Stimulated activated CD8-positive, alpha-beta memory T cell treated with anti-CD3 and anti-CD28 coated beads, Interleukin-7, amount 100 ng/mL, for 48 hours (primary cell): ENCODE data around the gene TOM1L2.

Experiments
- DNase-seq, 2 donors: peaks; one replicate each; pipeline ENCODE4 v3.0.0-alpha.2; 2020; ENCODE audit warnings: low read depth in 1 of 2; ENCODE audit errors: extremely low read depth in 1 of 2

TOM1L2 gene

DNA sequence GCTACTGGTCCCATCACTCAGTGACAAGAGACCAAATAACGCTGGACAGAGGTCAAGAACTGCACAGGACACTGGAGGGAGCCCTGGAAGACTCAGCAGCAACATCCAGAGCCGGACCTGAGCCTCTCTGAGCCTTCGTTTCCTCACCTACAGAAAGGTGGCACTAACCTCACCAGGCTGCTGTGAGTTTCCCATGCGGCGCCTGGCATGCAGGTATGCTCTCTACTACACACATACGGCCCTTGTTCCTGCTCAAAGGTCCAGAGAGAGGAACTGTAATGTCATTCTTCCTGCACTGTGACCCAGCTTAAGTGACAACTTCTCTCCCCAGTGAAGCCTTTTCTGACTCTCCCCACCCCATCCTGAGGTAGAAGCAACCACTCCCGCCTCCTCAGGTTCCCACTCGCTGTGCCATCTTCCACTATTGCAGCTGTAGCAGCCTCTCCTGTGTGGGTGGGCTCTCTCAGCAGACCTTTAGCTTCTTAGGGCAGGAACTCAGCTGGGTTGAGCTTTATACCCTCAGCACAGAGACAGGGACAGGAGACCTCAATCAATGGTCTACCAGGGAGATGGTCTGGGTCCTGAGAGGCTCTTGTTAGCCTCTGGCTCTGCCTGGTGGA is 91.5 kb downstream of the TOM1L2 start:
- DNase-seq = no peak

DNA sequence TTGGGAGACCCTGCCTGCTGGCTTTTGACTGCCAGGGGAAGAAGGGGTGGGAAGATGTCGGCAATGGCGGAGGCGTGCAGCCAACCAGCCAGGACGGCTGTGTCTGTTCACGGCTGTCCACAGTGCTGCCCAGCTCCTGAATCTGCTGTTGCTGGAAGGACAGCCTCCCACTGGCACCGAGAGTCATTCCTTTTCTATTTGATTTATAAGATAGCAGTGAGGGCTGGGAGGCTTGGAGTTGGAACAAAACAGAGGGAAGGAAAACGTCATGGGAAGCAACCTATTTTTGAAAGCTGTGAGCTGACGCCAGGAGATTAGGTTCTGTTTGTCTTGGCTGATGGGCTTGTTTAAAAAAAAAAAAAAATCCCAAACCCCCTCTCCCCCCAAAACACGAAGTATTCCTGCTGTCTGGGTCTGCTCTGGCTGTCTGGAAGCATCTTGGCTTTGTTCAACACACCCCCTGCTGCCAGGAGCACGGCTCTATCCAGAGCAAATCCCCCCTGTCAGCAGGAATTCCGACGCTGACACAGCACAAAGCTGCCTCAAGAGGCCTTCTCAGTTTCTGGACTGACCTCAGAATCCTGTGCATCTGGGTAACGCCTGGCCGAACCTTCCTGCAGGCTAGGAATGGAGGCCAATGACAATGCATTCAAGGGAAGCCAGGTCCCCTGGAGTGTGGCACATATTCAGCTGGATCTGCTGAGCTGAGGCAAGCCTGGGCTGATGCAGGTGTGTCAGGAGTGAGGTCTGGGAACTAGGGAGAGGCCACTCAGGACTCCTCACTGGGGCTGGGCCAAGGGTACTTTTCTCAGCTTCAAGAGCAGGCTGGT is 94.5 kb downstream of the TOM1L2 start:
- DNase-seq = no peak

DNA sequence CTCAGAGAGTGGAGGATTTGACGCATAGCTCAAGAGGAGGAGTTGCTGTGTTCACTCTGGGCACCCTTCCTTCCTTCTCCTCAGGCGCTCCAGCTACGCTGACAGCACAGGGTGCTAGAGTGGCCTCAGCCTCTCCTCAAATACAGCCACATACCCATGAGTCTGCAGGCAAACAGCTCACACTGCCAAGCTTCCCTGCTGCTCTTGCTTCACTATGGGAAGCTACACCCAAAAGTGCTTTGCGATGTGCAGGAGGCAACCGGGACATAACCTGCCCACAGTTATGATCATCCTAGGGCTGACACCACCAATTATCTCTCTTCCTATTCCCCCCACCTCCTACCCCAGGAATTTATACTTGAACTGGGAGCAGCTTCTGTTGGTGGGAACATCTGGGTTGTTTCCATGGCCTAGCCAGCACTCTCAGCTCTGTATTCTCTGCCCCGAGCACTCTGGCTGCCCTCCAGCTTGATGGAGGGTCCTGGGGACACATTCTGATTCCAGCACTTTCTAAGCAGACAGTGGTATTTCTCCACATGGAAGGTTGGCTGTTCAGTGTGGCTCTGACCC is 95.2 kb downstream of the TOM1L2 start:
- DNase-seq = no peak

DNA sequence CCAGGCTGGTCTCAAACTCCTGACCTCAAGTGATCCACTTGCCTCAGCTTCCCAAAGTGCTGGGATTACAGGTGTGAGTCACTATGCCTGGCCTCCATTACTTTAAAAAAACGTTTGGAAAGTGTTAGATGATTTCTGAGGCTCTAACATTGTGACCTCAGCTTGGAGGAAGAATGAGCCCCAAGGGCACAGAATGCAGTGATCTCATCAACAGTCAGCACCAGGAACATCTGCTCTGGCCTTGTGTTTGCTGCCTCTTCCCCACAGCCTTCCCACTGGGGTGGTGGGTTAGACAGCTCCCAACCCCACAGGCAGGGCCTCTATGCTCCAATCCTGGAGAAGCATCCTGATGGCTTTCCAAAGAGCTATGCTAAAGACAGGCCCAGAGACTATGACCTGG is 97.7 kb downstream of the TOM1L2 start:
- DNase-seq = no peak

DNA sequence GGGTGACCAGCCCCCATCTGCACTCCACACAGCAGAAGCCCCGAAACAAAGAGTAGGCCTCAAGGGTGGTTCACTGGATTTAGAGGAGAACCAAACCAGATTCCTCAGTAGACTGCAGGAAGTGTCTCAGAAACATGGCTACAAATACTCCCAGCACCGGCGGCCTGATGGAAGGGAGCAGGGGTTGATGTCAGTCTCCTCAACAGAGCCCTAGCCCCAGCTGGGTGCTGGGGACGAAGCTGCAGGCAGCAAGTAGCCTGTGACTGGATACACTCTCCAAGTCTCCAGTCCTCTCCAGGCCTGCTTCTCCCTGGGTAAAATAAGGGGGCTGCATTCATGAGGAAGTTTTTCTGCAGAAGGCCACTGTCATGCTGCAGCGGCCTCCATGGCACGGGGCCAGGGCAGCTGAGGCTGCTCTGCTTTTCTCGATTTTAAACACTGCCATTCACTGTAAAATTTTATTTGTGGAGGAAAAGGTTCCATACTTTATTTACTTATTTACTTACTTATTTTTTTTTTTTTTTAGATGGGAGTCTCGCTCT is 98.7 kb downstream of the TOM1L2 start:
- no peak for DNase-seq

DNA sequence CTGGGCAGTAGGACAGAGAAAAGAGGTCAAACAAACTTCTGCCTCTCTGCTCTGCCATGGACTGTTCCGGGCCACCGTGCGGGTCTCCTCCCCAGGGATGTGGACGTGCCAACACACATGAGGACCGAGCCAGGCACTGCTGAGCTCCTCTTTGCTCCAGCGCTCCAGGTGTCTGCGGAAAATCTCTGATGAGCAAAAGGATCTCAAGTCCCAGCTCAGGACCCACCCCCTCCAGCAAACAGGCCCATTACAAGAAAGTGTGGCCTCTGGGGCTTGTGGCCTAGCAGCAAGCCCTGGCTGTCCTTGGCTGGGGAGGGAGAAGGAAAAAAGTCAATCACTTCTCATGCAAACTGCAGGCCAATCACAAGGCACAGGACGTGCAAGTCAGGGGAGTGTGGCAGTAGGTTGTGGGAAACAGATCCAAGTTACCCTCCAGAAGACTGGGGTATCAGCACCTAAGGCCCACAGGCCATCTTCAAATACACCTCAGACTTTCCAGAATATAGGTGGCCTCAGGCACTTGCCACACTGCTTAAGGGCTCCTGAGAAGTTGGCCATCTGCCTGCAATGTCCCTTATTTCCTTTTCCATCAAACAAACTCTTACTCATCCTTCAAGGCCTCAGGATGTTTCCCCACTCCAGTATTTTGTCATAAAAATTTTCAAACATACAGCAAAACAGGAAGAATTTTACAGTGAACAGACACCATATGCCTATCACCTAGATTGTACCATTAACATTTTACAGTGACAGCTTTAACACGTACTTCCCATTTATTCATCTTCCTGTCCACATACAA is 99.5 kb downstream of the TOM1L2 start:
- DNase-seq = no peak

DNA sequence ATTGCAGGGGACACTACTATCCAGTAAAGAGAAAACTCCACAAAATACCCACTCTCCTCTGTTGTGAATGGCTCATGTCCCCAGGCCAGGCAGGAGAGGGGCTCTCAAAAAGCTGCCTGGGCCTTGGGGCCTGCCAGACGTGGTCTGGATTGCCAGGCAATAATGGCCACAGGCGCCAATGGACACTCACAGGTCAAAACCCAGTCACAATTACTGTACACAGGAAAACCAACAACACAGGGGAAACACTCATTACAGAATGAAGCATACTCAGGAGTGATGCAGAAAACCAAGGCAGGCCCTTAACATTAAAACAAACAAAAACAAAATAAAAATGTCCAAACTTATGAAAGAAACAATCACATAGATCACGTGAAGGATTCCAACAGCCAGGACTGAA is 100.3 kb downstream of the TOM1L2 start:
- no peak for DNase-seq

DNA sequence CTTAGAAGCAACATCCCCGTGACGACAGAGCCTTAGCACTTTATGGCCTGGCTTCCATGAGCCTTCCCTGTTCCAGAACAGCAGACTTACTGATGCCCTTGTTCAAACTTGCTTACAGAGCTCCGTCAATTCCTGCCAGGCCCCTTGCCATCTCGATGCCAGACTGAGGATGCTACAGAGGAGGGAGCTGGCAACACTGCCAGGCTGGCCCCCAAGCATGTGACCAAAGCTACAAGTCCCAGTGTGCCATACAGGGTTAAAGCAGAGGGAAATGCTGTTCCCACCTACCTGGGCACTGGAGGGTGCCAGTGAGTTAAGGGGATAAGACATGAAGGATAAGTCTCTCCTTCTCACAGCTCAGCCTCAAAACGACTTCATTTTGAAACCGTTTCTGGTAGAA is 102.0 kb downstream of the TOM1L2 start:
- DNase-seq = no peak

DNA sequence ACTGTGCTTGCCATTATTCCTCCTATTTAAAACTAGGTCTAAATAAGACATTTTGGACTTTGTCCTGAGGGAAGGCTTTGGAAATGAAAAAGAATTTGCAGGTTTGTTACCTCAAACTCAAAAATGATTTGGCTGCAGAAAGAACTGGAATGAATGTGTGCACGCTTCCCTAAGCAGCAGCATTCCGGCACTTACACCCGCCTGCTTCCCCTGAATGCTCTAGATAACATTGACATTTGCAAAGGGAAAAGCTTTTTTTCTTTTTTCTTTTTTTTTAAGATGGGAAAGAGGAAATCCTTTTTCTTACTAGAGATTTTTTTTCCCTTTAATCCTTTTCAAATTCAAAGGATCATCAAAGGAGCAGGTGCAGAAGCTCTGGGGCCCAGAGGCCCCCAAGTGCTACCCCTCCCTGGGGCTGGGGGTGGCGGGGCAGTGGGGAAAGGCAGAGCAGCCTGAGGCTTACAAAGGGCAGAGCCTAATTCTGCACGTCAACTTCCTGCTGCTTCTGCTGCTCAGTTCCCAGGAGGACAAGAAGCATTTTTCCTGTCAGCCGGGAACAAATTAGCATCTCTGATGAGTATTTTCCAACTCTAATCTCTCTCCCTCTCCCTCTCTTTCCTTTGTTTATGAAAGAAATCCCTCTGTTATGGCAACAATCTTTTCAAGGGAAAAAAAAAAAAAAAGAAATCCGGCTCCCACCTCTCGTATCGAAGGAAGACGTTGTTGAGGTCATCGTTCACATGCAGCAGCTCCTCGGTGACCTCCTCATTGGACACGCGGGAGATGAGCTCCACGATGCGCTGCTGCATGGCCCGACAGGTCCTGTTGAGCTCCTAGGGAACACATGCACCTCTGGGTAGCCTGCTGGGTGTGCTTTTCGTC is 103.3 kb downstream of the TOM1L2 start:
- DNase-seq = no peak

DNA sequence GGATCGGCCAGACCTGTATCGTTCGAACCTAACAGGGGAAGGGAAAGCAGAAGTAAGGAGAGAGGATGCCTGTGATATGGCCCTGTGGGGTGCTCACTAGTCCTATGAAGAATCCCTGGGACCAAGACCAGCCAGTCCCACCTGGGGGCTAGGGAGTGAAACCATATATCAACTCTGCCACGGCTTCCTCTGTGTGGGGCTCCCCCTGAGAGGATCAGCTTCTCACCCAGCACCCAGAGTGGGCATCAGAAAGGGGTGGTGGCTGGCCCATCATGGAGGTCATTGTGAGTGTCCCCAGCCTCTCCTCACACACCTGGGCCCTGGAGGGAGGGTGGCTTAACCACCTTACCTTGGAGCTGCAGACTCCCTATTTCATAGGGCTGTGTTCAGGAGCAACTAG is 105.3 kb downstream of the TOM1L2 start:
- DNase-seq = no peak

DNA sequence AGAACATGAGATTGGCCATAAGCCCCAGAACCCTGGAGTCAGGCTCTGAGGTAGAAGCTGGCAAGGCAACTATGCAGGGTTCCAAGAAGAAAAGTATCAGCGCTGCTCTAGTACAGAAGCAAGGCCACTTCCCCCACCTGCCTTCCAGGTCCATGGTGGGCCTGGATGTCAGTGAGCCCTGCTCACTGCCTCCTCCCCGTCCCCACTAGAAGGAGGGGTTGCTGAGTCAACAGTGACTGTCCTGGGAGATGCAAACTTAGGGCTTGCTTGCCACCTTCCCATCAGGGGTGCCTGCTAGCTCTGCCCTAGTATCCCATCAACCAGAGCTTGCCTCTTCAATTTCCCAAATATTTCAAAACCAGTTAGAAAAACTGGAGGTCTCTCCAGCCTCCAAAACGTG is 105.8 kb downstream of the TOM1L2 start:
- DNase-seq = no peak

DNA sequence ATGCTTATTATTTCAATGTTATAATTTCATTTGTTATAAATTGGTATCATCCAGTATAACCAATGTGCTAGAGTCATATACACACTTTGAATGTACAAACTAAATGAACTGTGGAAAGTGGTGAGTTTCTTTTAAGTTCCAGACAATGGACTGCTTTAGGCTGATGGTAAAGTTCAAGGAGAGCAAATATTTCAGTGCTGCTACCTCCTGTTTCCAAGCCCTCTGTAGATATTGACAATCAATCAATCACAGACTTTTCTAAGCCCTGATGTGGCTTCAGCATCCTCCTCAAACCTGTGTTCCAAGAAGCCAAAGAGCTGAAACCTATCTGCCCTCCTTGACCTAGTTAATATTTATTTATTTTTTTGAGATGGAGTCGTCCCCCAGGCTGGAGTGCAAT is 107.2 kb downstream of the TOM1L2 start:
- no peak for DNase-seq

DNA sequence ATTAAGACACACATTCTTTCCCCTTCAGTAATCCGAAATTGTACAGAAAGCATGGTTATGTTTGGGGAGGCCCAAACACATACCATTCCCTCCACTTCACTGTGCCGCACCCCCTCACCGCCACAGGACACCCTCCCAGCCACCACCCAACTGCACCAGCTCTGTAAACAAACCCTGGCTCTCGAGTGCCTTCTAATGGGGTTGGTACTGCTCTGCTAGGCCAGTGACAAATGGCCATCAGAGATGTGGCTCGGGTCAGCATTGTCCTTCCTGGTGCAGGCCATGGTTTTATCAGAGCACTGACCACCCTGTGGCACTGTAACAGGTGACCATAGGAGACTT is 111.5 kb downstream of the TOM1L2 start:
- no peak for DNase-seq

DNA sequence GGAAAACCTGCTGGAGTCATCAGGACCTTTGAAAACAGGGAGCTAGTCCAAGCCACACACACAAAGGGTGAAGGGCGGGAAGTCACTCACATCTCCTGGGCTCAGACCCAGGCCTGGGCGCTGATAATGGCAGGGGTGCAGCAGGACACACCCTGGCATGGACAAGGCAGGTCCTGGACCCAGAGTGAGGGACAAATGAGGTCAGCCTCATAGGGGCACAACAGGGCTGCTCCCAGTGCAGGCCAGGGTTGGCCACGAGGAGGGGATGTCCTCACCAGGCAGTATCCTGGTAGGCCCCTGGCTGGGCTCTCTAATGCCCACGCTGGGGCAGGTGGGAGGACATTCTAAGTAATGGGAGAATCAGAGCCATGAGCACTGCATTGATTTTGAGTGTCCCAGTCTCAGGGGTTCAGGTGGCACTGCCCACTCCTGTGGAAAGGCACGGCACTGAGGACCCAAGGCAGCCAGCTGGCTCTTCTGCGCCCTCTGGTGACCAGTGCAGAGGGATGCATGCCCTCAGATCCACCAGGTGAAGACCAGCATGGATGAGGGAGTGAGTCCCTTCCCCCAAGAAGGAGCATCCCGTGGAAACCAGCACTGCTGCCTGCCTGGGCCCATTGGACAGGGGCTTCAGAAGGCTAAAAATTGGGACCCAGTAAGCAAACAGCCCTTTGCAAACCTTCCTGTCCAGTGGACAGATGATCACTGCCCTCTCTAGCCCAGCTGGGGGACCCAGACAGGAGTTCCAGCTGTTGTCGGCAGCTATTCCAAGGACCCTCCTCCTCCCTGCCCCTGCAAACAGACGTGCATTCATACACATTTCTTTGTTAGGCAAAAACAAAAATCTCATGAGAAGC is 112.1 kb downstream of the TOM1L2 start:
- peak in 1 of 2 donors; percentile 35 for DNase-seq

DNA sequence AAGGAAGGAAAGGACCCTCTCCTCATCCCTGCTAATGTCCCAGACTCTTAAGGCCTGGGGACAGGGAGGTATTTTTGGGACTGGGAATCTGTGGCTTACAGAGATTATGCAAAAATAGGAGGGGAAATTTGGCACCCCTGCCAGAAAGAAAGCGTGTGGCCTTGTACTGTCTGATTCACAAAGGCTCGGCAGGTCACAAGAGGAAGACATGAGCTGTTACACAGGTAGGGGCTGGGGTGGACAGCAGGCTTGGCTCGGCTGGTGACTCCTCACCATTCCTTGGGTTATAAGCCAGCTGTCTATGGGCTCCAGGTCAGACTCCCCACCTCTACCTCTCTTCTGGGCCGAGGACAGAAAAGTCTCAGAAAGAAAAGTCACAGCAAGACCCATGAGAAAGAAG is 114.7 kb downstream of the TOM1L2 start:
- no peak for DNase-seq

DNA sequence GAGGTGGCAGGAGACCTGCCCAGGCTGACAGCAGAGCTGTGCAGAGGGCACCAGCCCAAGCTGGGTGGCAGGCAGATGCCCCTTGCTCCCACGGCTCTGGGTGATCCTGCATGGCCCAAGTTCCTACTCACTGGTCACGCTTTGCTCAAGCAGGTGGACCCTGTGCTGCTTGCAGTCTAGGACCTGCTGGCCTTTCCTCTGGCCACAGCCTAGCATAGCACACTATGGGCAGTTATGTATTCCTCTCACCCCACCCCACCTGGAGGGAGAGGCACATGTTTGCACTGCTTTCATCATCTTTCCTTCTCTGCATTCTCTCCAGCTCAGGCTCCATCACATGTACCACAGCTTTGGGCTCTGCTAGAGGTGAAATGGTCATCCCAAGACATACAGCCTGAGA is 115.8 kb downstream of the TOM1L2 start:
- DNase-seq = no peak

DNA sequence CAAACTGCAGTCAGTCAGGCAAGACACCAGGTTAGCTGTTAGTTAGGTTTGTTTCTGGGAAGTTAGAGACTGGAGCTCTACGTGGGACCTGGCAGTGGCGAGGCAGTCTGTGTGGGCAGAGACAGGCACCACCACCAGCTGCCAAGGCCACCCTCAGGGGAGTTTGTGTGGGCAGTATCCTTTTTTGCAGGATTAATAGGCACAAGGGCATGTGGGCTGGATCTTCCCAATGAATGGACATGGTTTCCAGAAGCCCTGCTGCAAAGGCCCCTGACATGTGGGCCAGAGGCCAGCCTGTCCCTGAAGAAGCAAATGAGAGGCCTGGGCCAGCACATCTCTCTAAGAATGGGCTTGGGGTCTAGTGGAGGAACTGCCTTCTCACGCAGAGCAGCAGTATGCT is 116.2 kb downstream of the TOM1L2 start:
- no peak for DNase-seq

DNA sequence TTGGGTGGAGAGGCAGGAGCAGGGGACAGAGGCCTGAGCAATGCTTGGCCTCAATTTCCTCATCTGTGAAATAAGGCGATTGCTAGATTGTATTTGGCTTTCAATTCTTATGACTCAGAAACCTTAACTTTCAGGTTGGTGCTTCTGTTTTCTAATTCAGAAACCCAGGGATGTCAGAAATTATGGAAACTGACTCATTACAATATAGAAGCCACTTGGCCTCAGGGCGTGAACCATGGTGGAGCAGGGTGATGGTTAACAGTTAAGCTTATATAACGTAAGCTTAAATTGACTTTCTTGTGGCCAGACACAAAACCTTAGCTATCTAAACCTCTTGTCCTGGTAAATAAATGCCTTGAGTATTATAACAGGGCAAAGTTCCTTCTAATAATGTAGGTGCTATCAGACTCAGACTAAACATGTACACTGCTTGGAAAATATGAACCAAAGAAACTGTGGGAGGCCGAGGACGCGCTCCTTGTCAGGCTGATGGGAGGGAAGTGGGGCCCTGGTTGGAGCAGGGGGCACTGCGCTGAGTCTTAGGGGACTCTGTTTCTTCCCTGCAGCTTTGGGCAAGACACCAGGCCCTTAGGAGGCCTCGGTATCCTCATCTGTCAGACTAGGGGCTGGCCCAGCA is 118.3 kb downstream of the TOM1L2 start:
- DNase-seq = peak in 1 of 2 donors; percentile 63

DNA sequence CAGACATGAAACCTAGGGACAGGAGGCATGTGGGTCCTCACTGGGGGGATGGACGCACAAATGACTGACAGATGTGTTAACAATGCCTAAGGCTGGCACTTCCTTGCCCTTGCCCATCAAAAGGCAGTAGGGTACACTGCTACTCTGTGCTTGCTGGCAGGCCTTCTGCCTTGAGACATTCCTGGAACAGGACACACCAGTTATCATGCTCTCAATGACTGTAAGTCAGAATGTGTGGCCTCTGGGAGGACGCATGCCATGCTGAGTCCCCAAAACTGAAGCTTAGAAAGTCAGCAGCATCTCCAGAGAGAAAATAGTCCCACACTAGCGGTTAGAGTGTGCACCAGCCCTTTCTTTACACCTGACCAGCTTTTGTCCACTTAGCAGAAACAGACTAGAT is 119.3 kb downstream of the TOM1L2 start:
- no peak for DNase-seq
